ENCODE results near the gene EPN3. TPM values are rescaled to one million over a fixed set of nuclear protein-coding genes. Genes with fewer than 3 reads are reported as not detected.

The EPN3 gene
- total RNA-seq, 1 donor from 2014 or later = 0.84 TPM

- Histone ChIP-seq H3K27me3 (ENCODE audit: control insufficient read depth, insufficient read depth, low read length) (peaks cover 21% of the 10 kb centered on the region), H3K36me3 (ENCODE audit: control insufficient read depth, insufficient read depth, low read length) (no peaks in the 10 kb centered on the region), H3K4me3 (ENCODE audit: low read depth, low read length) (no peak overlapping the region)
- no peak for TF ChIP-seq CTCF (IDR thresholded peaks at IDR 0.05; ENCODE audit: insufficient read depth, low read length, poor library complexity, severe bottlenecking)
- DNase-seq (ENCODE audit: low read depth) = no peak
Observed at GRCh38 chr17:50531428-50532025, 1.0 kb upstream of the EPN3 start.

GRCh38 chr17:50533185-50533584 is 650 bp downstream of the EPN3 start:
- H3K27me3 ChIP-seq (ENCODE audit: control insufficient read depth, insufficient read depth, low read length) = peaks cover 18% of the 10 kb centered on the region
- peak overlapping the region; percentile 11 for H3K4me3 ChIP-seq (ENCODE audit: low read depth, low read length)
- no peaks in the 10 kb centered on the region for H3K36me3 ChIP-seq (ENCODE audit: control insufficient read depth, insufficient read depth, low read length)
- DNase-seq (ENCODE audit: low read depth) = no peak
- no peak for TF ChIP-seq CTCF (IDR thresholded peaks at IDR 0.05; ENCODE audit: insufficient read depth, low read length, poor library complexity, severe bottlenecking)

- H3K27me3 ChIP-seq (ENCODE audit: control insufficient read depth, insufficient read depth, low read length) = peaks cover 18% of the 10 kb centered on the region
- no peak for TF ChIP-seq CTCF (IDR thresholded peaks at IDR 0.05; ENCODE audit: insufficient read depth, low read length, poor library complexity, severe bottlenecking)
- H3K4me3 ChIP-seq (ENCODE audit: low read depth, low read length) = no peak overlapping the region
- no peaks in the 10 kb centered on the region for H3K36me3 ChIP-seq (ENCODE audit: control insufficient read depth, insufficient read depth, low read length)
- no peak for DNase-seq (ENCODE audit: low read depth)
Observed at GRCh38 chr17:50533720-50534148, 1.2 kb downstream of the EPN3 start.

GRCh38 chr17:50534222-50534978 is 1.9 kb downstream of the EPN3 start:
- Histone ChIP-seq H3K36me3 (ENCODE audit: control insufficient read depth, insufficient read depth, low read length) (no peaks in the 10 kb centered on the region), H3K4me3 (ENCODE audit: low read depth, low read length) (no peak overlapping the region), H3K27me3 (ENCODE audit: control insufficient read depth, insufficient read depth, low read length) (peaks cover 16% of the 10 kb centered on the region)
- no peak for DNase-seq (ENCODE audit: low read depth)
- TF ChIP-seq CTCF (IDR thresholded peaks at IDR 0.05; ENCODE audit: insufficient read depth, low read length, poor library complexity, severe bottlenecking) = peak; percentile 56

- no peak for TF ChIP-seq CTCF (IDR thresholded peaks at IDR 0.05; ENCODE audit: insufficient read depth, low read length, poor library complexity, severe bottlenecking)
- H3K27me3 ChIP-seq (ENCODE audit: control insufficient read depth, insufficient read depth, low read length) = peaks cover 16% of the 10 kb centered on the region
- no peaks in the 10 kb centered on the region for H3K36me3 ChIP-seq (ENCODE audit: control insufficient read depth, insufficient read depth, low read length)
- no peak for DNase-seq (ENCODE audit: low read depth)
- H3K4me3 ChIP-seq (ENCODE audit: low read depth, low read length) = no peak overlapping the region
Observed at GRCh38 chr17:50534979-50535326, 2.4 kb downstream of the EPN3 start.
